CD14-positive monocyte (primary cell): ENCODE data around the gene TTC4. TPM values are rescaled to one million over a fixed set of nuclear protein-coding genes. Genes with fewer than 3 reads are reported as not detected.

Experiments
- DNase-seq, 3 donors: peaks; one replicate each; pipeline ENCODE4 v3.0.0-alpha.2; 2011 to 2022
- H2AFZ ChIP-seq: 2 replicates; pipeline ENCODE4 v1.6.0; 2012; ENCODE audit warnings: mild to moderate bottlenecking, low read depth, low read length, inconsistent platforms; ENCODE audit not compliant: insufficient read depth, poor library complexity, severe bottlenecking
- H3K27ac ChIP-seq, 2 donors: 1 replicate in 1 of 2; 2 replicates in 1 of 2; pipeline ENCODE4 v1.5.1; 2012 to 2013; ENCODE audit warnings: low read length in 2 of 2, control low read depth in 1 of 2, inconsistent platforms in 1 of 2, low read depth in 1 of 2, mild to moderate bottlenecking in 1 of 2
- H3K27me3 ChIP-seq, 2 donors: one replicate each; pipeline versions ENCODE4 v1.6.0 to v1.6.1; 2011 to 2013; ENCODE audit warnings: low read length in 2 of 2; ENCODE audit not compliant: control insufficient read depth in 2 of 2, insufficient read depth in 2 of 2
- H3K36me3 ChIP-seq, 2 donors: replicated peaks in 1 of 2; 1 replicate in 1 of 2; 2 replicates in 1 of 2; pipeline versions ENCODE4 v1.5.1 to v1.6.1; 2012 to 2013; ENCODE audit warnings: low read length in 2 of 2, control low read depth in 1 of 2, inconsistent platforms in 1 of 2, mild to moderate bottlenecking in 1 of 2; ENCODE audit not compliant: insufficient read depth in 2 of 2, control insufficient read depth in 1 of 2
- H3K4me1 ChIP-seq, 2 donors: 1 replicate in 1 of 2; 2 replicates in 1 of 2; pipeline versions ENCODE4 v1.5.1 to v1.6.1; 2012 to 2013; ENCODE audit warnings: low read length in 2 of 2, control low read depth in 1 of 2, inconsistent platforms in 1 of 2, mild to moderate bottlenecking in 1 of 2, moderate library complexity in 1 of 2; ENCODE audit not compliant: insufficient read depth in 2 of 2, control insufficient read depth in 1 of 2
- H3K4me2 ChIP-seq: replicated peaks from 2 replicates; pipeline ENCODE3; 2012; ENCODE audit warnings: low read length, moderate library complexity, mild to moderate bottlenecking; ENCODE audit not compliant: poor library complexity, severe bottlenecking; ENCODE audit errors: extremely low read depth
- H3K4me3 ChIP-seq, 3 experiments: fragments of 200-600 bp in 1 of 3; sonication (generic) in 1 of 3; replicated peaks in 1 of 3; 1 replicate in 2 of 3; 2 replicates in 1 of 3; pipeline ENCODE4 v1.5.1; 2011 to 2013; ENCODE audit warnings: low read length in 3 of 3, mild to moderate bottlenecking in 3 of 3, control low read depth in 2 of 3, low read depth in 2 of 3, inconsistent platforms in 1 of 3, moderate library complexity in 1 of 3
- H3K79me2 ChIP-seq: 2 replicates; pipeline ENCODE4 v1.6.0; 2012; ENCODE audit warnings: mild to moderate bottlenecking, control low read depth, inconsistent platforms, low read length, moderate library complexity; ENCODE audit not compliant: insufficient read depth
- H3K9ac ChIP-seq: 2 replicates; pipeline ENCODE4 v1.6.0; 2017; ENCODE audit warnings: low read length, mild to moderate bottlenecking; ENCODE audit not compliant: insufficient read depth, poor library complexity, severe bottlenecking
- H3K9me3 ChIP-seq, 2 donors: replicated peaks in 1 of 2; 1 replicate in 1 of 2; 2 replicates in 1 of 2; pipeline versions ENCODE4 v1.5.1 to v1.6.1; 2012 to 2013; ENCODE audit warnings: low read length in 2 of 2, control low read depth in 1 of 2; ENCODE audit not compliant: control insufficient read depth in 1 of 2, insufficient read depth in 1 of 2
- H4K20me1 ChIP-seq: 2 replicates; pipeline ENCODE4 v1.6.0; 2012; ENCODE audit warnings: mild to moderate bottlenecking, low read length, control low read depth, moderate library complexity; ENCODE audit not compliant: insufficient read depth
- H3K27ac Mint-ChIP-seq, 7 donors: one replicate each; pipeline ENCODE4 v1.8.0; 2020; ENCODE audit warnings: mild to moderate bottlenecking in 7 of 7, mixed read lengths in 7 of 7, moderate library complexity in 6 of 7, inconsistent platforms in 2 of 7
- H3K27me3 Mint-ChIP-seq, 3 donors: one replicate each; pipeline ENCODE4 v1.8.0; 2021 to 2022; ENCODE audit warnings: low read depth in 3 of 3, mild to moderate bottlenecking in 3 of 3, mixed read lengths in 3 of 3, moderate library complexity in 3 of 3, inconsistent platforms in 1 of 3
- H3K36me3 Mint-ChIP-seq, 2 donors: one replicate each; pipeline ENCODE4 v1.8.0; 2020; ENCODE audit warnings: mixed read lengths in 2 of 2, inconsistent platforms in 1 of 2, mild to moderate bottlenecking in 1 of 2
- H3K4me1 Mint-ChIP-seq: one replicate; pipeline ENCODE4 v1.8.0; 2020; ENCODE audit warnings: mild to moderate bottlenecking, mixed read lengths
- H3K4me3 Mint-ChIP-seq, 2 donors: one replicate each; pipeline ENCODE4 v1.8.0; 2020; ENCODE audit warnings: mild to moderate bottlenecking in 2 of 2, mixed read lengths in 2 of 2, moderate library complexity in 1 of 2
- H3K9me3 Mint-ChIP-seq, 7 donors: one replicate each; pipeline ENCODE4 v1.8.0; 2020 to 2022; ENCODE audit warnings: mixed read lengths in 7 of 7, mild to moderate bottlenecking in 6 of 7, moderate library complexity in 6 of 7, inconsistent platforms in 2 of 7
- WGBS: methylation state at CpG from one replicate; pipeline ENCODE4 v1.1.5; 2013; ENCODE audit warnings: missing lambda C conversion rate; ENCODE audit not compliant: insufficient coverage; 5-methylcytosine and 5-hydroxymethylcytosine counted together
- intact Hi-C, 2 donors: fragments of 100-400 bp; cut with micrococcal nuclease; formaldehyde crosslinking; loops; one replicate each; pipeline versions ENCODE4 v1.15.0 to v1.15.1; 2023
- polyA plus RNA-seq, 3 donors: library from polyadenylated mRNA; depleted of rRNA in 1 of 3; unstranded in 2 of 3; stranded (reverse) in 1 of 3; fragments of 300-500 nt in 2 of 3; fragments of >200 nt in 1 of 3; fragmentation: Illumina TruSeq in 2 of 3; gene quantifications; 1 replicate in 2 of 3; 2 replicates in 1 of 3; pipeline ENCODE4 v1.2.3, GENCODE V29; 2012 to 2021
- TF ChIP-seq, protein P1 (sequence below): fragments of 200-600 bp; IDR thresholded peaks from one replicate; pipeline ENCODE4 v1.8.0; 2022; ENCODE audit warnings: antibody characterized with exemption, mild to moderate bottlenecking

The TTC4 gene
- polyA plus RNA-seq, 3 donors = 9.2 to 13.3 (median 12.4) TPM

- Mint-ChIP-seq H3K4me3 (no peak overlapping the region), H3K27ac (no peak overlapping the region), H3K9me3 (peaks cover 0 to 3% (median 0%) of the 10 kb centered on the region in 7 donors), H3K4me1 (no peaks in the 10 kb centered on the region), H3K27me3 (peaks cover 0 to 2% (median 2%) of the 10 kb centered on the region in 3 donors), H3K36me3 (no peaks in the 10 kb centered on the region)
- no peak for DNase-seq
- Histone ChIP-seq H3K27ac (no peak overlapping the region), H4K20me1 (no peaks in the 10 kb centered on the region), H3K9me3 (no peaks in the 10 kb centered on the region), H2AFZ (no peak overlapping the region), H3K4me2 (no peak overlapping the region), H3K36me3 (no peaks in the 10 kb centered on the region), H3K4me3 (no peak overlapping the region), H3K4me1 (no peaks in the 10 kb centered on the region), H3K9ac (no peak overlapping the region), H3K79me2 (no peaks in the 10 kb centered on the region), H3K27me3 (no peaks in the 10 kb centered on the region)
- TF ChIP-seq, protein P1, sequence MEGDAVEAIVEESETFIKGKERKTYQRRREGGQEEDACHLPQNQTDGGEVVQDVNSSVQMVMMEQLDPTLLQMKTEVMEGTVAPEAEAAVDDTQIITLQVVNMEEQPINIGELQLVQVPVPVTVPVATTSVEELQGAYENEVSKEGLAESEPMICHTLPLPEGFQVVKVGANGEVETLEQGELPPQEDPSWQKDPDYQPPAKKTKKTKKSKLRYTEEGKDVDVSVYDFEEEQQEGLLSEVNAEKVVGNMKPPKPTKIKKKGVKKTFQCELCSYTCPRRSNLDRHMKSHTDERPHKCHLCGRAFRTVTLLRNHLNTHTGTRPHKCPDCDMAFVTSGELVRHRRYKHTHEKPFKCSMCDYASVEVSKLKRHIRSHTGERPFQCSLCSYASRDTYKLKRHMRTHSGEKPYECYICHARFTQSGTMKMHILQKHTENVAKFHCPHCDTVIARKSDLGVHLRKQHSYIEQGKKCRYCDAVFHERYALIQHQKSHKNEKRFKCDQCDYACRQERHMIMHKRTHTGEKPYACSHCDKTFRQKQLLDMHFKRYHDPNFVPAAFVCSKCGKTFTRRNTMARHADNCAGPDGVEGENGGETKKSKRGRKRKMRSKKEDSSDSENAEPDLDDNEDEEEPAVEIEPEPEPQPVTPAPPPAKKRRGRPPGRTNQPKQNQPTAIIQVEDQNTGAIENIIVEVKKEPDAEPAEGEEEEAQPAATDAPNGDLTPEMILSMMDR = no peak
- intact Hi-C loops = no loop called here
- 92% methylated on average over 4 of the region's 4 CpGs for WGBS
These were observed 61.4 kb downstream of the TTC4 start for GRCh38 chr1:54777011-54777410.

DNA sequence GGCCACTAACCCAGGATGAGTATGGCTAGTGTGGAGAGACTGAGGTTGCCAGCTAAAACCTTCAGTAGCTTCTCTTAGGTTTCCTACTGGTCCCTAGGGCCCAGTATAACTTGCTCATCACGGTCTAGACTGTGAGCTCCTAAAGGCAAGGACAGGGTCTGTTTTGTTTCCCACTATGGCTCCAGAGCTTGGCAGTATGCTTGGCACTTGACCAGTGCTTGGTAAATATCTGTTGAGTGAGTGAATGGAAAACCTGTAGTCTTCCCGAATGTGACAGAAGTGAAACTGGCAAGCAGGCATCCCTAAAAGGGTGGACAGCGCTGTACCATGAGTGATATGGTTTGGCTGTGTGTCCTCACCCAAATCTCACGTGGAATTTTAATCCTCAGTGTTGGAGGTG is 61.8 kb downstream of the TTC4 start:
- no peaks in the 10 kb centered on the region for H3K79me2 ChIP-seq
- DNase-seq = no peak
- 78% methylated on average over 3 of the region's 4 CpGs for WGBS
- Mint-ChIP-seq H3K4me1 (no peaks in the 10 kb centered on the region), H3K36me3 (no peaks in the 10 kb centered on the region), H3K27me3 (peaks cover 0 to 5% (median 2%) of the 10 kb centered on the region in 3 donors), H3K9me3 (peaks cover 0 to 3% (median 0%) of the 10 kb centered on the region in 7 donors), H3K4me3 (no peak overlapping the region), H3K27ac (no peak overlapping the region)
- no peak overlapping the region for H3K4me2 ChIP-seq
- H3K27me3 ChIP-seq = no peaks in the 10 kb centered on the region
- no peak overlapping the region for H3K27ac ChIP-seq
- H3K9me3 ChIP-seq = no peaks in the 10 kb centered on the region
- no peak overlapping the region for H2AFZ ChIP-seq
- H3K4me3 ChIP-seq = no peak overlapping the region
- H3K36me3 ChIP-seq = no peaks in the 10 kb centered on the region
- H3K9ac ChIP-seq = no peak overlapping the region
- H4K20me1 ChIP-seq = no peaks in the 10 kb centered on the region
- TF ChIP-seq, protein P1 = no peak
- intact Hi-C loops = no loop called here
- no peaks in the 10 kb centered on the region for H3K4me1 ChIP-seq
